Measurements from ENCODE around the gene WDR47. TPM values are rescaled to one million over a fixed set of nuclear protein-coding genes. Genes with fewer than 3 reads are reported as not detected.
"Not testable (repeated sequence)": the region's sequence is repeated elsewhere in the genome, so short reads cannot be mapped to it uniquely, and the experiment has no call there.

Gene WDR47
- total RNA-seq, 1 experiment from 2014 or later: 21.0 TPM

DNA sequence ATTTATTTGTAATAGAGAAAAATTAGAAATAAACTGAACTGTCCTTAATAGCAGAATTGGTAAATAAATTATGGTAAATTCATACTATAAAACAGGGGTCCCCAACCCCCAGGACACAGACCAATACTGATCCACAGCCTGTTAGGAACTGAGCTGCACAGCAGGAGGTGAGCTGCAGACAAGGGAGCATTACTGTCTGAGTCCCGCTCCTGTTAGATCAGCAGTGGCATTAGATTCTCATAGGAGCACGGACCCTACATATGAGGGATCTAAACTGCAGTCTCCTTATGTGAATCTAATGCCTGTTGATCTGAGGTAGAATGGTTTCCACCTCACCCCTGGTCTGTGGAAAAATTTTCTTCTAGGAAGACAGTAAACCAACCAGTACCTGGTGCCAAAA, 7.5 kb downstream of the WDR47 start:
- Histone ChIP-seq H3K27ac (ENCODE audit: low read depth, low read length, poor library complexity, severe bottlenecking) (no peak overlapping the region), H3K27me3 (replicated peaks; ENCODE audit: insufficient read depth, low read depth, low read length, poor library complexity) (no peaks in the 10 kb centered on the region), H3K36me3 (ENCODE audit: insufficient read depth, low read length, poor library complexity, severe bottlenecking) (no peaks in the 10 kb centered on the region), H3K9me3 (ENCODE audit: low read depth, low read length, poor library complexity, severe bottlenecking) (no peaks in the 10 kb centered on the region), H3K4me1 (ENCODE audit: insufficient read depth, low read length, poor library complexity, severe bottlenecking) (peaks cover 5% of the 10 kb centered on the region), H3K4me3 (ENCODE audit: low read depth, low read length, poor library complexity, severe bottlenecking) (no peak overlapping the region)
- intact Hi-C loops (cut with micrococcal nuclease; ENCODE audit: unreplicated experiment): no loop called here
- BruUV-seq (replicated peaks): no TSS peak
- POLR2A ChIA-PET (ENCODE audit: low non-redundant PET): interaction anchor here (0.7 kb wide), 1 partner anchor 182 kb away, joined by 17 read pairs; no protein-coding TSS in a partner anchor
- DNase-seq (ENCODE audit: low spot score): no peak
- no peak for TF ChIP-seq EZH2 (IDR thresholded peaks at IDR 0.05; ENCODE audit: borderline replicate concordance, low read depth, low read length, poor library complexity, severe bottlenecking)
- TF ChIP-seq, protein P1, sequence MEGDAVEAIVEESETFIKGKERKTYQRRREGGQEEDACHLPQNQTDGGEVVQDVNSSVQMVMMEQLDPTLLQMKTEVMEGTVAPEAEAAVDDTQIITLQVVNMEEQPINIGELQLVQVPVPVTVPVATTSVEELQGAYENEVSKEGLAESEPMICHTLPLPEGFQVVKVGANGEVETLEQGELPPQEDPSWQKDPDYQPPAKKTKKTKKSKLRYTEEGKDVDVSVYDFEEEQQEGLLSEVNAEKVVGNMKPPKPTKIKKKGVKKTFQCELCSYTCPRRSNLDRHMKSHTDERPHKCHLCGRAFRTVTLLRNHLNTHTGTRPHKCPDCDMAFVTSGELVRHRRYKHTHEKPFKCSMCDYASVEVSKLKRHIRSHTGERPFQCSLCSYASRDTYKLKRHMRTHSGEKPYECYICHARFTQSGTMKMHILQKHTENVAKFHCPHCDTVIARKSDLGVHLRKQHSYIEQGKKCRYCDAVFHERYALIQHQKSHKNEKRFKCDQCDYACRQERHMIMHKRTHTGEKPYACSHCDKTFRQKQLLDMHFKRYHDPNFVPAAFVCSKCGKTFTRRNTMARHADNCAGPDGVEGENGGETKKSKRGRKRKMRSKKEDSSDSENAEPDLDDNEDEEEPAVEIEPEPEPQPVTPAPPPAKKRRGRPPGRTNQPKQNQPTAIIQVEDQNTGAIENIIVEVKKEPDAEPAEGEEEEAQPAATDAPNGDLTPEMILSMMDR (conservative IDR thresholded peaks at IDR 0.05; ENCODE audit: low read depth, low read length): no peak
- CTCF ChIA-PET: no interaction called here

DNA sequence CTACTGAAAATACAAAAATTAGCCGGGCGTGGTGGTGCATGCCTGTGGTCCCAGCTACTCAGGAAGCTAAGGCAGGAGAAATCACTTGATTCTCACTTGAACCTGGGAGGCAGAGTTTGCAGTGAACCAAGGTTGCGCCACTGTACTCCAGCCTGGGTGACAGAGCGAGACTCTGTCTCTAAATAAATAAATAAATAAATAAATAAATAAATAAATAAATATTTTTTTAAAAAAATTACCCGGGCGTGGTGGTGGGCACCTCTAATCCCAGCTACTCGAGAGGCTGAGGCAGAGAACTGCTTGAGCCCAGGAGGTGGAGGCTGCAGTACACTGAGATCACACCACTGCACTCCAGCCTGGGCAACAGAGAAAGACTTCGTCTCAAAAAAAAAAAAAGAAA, 12.4 kb downstream of the WDR47 start:
- H3K36me3 ChIP-seq (ENCODE audit: insufficient read depth, low read length, poor library complexity, severe bottlenecking); H3K9me3 ChIP-seq (ENCODE audit: low read depth, low read length, poor library complexity, severe bottlenecking); H3K27me3 ChIP-seq (replicated peaks; ENCODE audit: insufficient read depth, low read depth, low read length, poor library complexity); H3K27ac ChIP-seq (ENCODE audit: low read depth, low read length, poor library complexity, severe bottlenecking); DNase-seq (ENCODE audit: low spot score); BruUV-seq (replicated peaks); intact Hi-C loops (cut with micrococcal nuclease; ENCODE audit: unreplicated experiment); CTCF ChIA-PET; H3K4me3 ChIP-seq (ENCODE audit: low read depth, low read length, poor library complexity, severe bottlenecking): not testable (repeated sequence)
- peaks cover 18% of the 10 kb centered on the region for H3K4me1 ChIP-seq (ENCODE audit: insufficient read depth, low read length, poor library complexity, severe bottlenecking)
- POLR2A ChIA-PET (ENCODE audit: low non-redundant PET): interaction anchor here (0.7 kb wide), 1 partner anchor 38 kb away, joined by 3 read pairs; no protein-coding TSS in a partner anchor

DNA sequence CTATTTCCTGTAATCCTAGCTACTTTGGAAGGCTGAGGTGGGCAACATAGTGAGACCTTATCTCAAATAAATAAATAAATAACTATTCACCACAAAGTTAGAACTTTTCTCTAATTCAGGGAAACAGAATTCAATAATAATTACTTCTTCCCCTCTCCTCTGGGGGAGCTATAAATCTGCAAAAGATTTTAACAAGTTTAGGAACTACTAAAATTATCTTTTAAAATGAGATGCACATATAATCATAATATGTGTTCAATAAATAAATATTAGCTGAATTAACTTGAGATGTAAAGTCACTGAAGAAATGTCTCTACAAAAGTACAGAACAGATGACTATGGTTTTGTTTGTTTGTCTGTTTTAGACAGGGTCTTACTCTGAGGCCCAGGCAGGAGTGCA, 14.1 kb downstream of the WDR47 start:
- Histone ChIP-seq H3K27me3 (replicated peaks; ENCODE audit: insufficient read depth, low read depth, low read length, poor library complexity) (no peaks in the 10 kb centered on the region), H3K36me3 (ENCODE audit: insufficient read depth, low read length, poor library complexity, severe bottlenecking) (no peaks in the 10 kb centered on the region), H3K9me3 (ENCODE audit: low read depth, low read length, poor library complexity, severe bottlenecking) (no peaks in the 10 kb centered on the region), H3K4me3 (ENCODE audit: low read depth, low read length, poor library complexity, severe bottlenecking) (no peak overlapping the region), H3K4me1 (ENCODE audit: insufficient read depth, low read length, poor library complexity, severe bottlenecking) (peaks cover 28% of the 10 kb centered on the region), H3K27ac (ENCODE audit: low read depth, low read length, poor library complexity, severe bottlenecking) (no peak overlapping the region)
- ChIA-PET CTCF (no interaction called here), POLR2A (ENCODE audit: low non-redundant PET) (no interaction called here)
- TF ChIP-seq, protein P1 (conservative IDR thresholded peaks at IDR 0.05; ENCODE audit: low read depth, low read length): peak; percentile 50; the same call in 1 of the 2 replicates
- no peak for TF ChIP-seq EZH2 (IDR thresholded peaks at IDR 0.05; ENCODE audit: borderline replicate concordance, low read depth, low read length, poor library complexity, severe bottlenecking)
- no peak for DNase-seq (ENCODE audit: low spot score)
- intact Hi-C loops (cut with micrococcal nuclease; ENCODE audit: unreplicated experiment): no loop called here
- no TSS peak for BruUV-seq (replicated peaks)

DNA sequence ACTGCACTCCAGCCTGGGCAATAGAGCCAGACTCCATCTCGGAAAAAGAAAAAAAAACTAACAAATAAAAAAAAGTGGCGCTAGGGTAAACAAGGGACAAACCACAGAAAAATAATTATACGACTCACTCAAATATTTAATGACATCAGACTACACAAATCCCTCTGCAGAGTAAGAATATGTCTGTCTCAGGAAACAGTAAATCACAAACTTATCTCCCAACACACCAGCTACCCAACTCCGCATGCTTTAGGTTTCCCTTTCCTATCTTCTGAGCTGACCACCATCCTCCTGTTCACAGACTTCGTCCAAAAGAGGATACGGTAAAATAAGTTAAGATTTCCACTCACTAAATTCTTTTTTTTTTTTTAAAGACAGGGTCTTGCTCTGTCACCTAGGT, 16.2 kb downstream of the WDR47 start:
- ChIA-PET POLR2A (ENCODE audit: low non-redundant PET) (no interaction called here), CTCF (no interaction called here)
- intact Hi-C loops (cut with micrococcal nuclease; ENCODE audit: unreplicated experiment): no loop called here
- DNase-seq (ENCODE audit: low spot score): peak; percentile 28
- TF ChIP-seq EZH2 (IDR thresholded peaks at IDR 0.05; ENCODE audit: borderline replicate concordance, low read depth, low read length, poor library complexity, severe bottlenecking): no peak
- H3K4me1 ChIP-seq (ENCODE audit: insufficient read depth, low read length, poor library complexity, severe bottlenecking): peaks cover 23% of the 10 kb centered on the region
- no peaks in the 10 kb centered on the region for H3K27me3 ChIP-seq (replicated peaks; ENCODE audit: insufficient read depth, low read depth, low read length, poor library complexity)
- peaks cover 2% of the 10 kb centered on the region for H3K36me3 ChIP-seq (ENCODE audit: insufficient read depth, low read length, poor library complexity, severe bottlenecking)
- H3K9me3 ChIP-seq (ENCODE audit: low read depth, low read length, poor library complexity, severe bottlenecking): no peaks in the 10 kb centered on the region
- no peak overlapping the region for H3K27ac ChIP-seq (ENCODE audit: low read depth, low read length, poor library complexity, severe bottlenecking)
- no TSS peak for BruUV-seq (replicated peaks)
- no peak overlapping the region for H3K4me3 ChIP-seq (ENCODE audit: low read depth, low read length, poor library complexity, severe bottlenecking)
